A549 (cell line): ENCODE data around the gene ZGLP1. TPM values are rescaled to one million over a fixed set of nuclear protein-coding genes. Genes with fewer than 3 reads are reported as not detected.

ENCODE experiments used
- ATAC-seq, 2 experiments: fragments of 200-7000 bp in 1 of 2; fragments of >200 bp in 1 of 2; cut with Nextera tagmentation in 1 of 2; cut with Tn5 transposase in 1 of 2; 3 replicates each; pipeline versions ENCODE4 v1.8.0 to v1.9.1; 2018 to 2020; ENCODE audit warnings: mild to moderate bottlenecking in 1 of 2, moderate library complexity in 1 of 2
- CTCF ChIA-PET: fragments of 300-600 bp; sonication (Branson Sonifier 250); formaldehyde crosslinking; extraction: SDS; loops from one replicate; lab custom pipeline; 2021; ENCODE audit warnings: antibody characterized with exemption, inconsistent platforms; lab: Yijun Ruan, JAX
- POLR2A ChIA-PET: fragments of 350-600 bp; formaldehyde crosslinking; extraction: SDS; loops from one replicate; lab custom pipeline; 2021; ENCODE audit warnings: antibody characterized with exemption, inconsistent platforms; lab: Yijun Ruan, JAX
- DNase-seq, 2 experiments: peaks; one replicate each; pipeline versions ENCODE4 v3.0.0 to v3.0.0-alpha.2; 2011 to 2016; ENCODE audit warnings: low read depth in 1 of 2, low spot score in 1 of 2
- FAIRE-seq: peaks from 2 replicates; lab custom pipeline; 2011; peaks lifted over from hg19 to GRCh38; lab: Jason Lieb, UNC
- H3K27ac ChIP-seq, 2 experiments: fragments of >200 bp; sonication (Bioruptor Twin); formaldehyde crosslinking; 3 replicates each; pipeline ENCODE4 v1.5.1; 2016 to 2017
- H3K4me1 ChIP-seq: fragments of >200 bp; sonication (Bioruptor Twin); formaldehyde crosslinking; 3 replicates; pipeline ENCODE4 v1.6.1; 2016
- H3K4me2 ChIP-seq: fragments of >200 bp; sonication (Bioruptor Twin); formaldehyde crosslinking; 3 replicates; pipeline ENCODE4 v1.6.1; 2016
- H3K4me3 ChIP-seq: fragments of >200 bp; sonication (Bioruptor Twin); formaldehyde crosslinking; 3 replicates; pipeline ENCODE4 v1.5.1; 2016
- H3K9me3 ChIP-seq: fragments of >200 bp; sonication (Bioruptor Twin); formaldehyde crosslinking; 3 replicates; pipeline ENCODE4 v1.6.1; 2016
- ATOH8 ChIP-seq: fragments of 250-450 bp; sonication (Bioruptor Pico); IDR thresholded peaks from 2 replicates; pipeline ENCODE4 v1.5.0; 2020; ENCODE audit warnings: low read depth, mild to moderate bottlenecking, moderate library complexity
- CHD2 ChIP-seq: fragments of 150-350 bp; IDR thresholded peaks from 2 replicates; pipeline ENCODE4 v1.6.1; 2014; ENCODE audit warnings: low read length; ENCODE audit not compliant: partially characterized antibody
- ESRRA ChIP-seq: fragments of 150-350 bp; IDR thresholded peaks from 2 replicates; pipeline ENCODE4 v1.6.1; 2014; ENCODE audit warnings: mild to moderate bottlenecking, low read length, borderline replicate concordance
- FOSL2 ChIP-seq, 2 experiments: fragments of 450-650 bp in 1 of 2; fragments of >200 bp in 1 of 2; sonication (Bioruptor Twin) in 1 of 2; formaldehyde crosslinking; IDR thresholded peaks; 2 replicates each; pipeline versions ENCODE4 v1.5.0 to v1.6.1; 2016 to 2020; ENCODE audit warnings: mild to moderate bottlenecking in 1 of 2, moderate library complexity in 1 of 2
- HDAC2 ChIP-seq: fragments of 200-600 bp; sonication (generic); IDR thresholded peaks from 2 replicates; pipeline ENCODE4 v1.6.1; 2016
- HES2 ChIP-seq: fragments of >200 bp; sonication (Bioruptor Twin); formaldehyde crosslinking; IDR thresholded peaks from 2 replicates; pipeline ENCODE4 v1.6.1; 2016
- HMGXB4 ChIP-seq: fragments of 250-450 bp; sonication (Bioruptor Pico); IDR thresholded peaks from 2 replicates; pipeline ENCODE4 v1.5.0; 2021; ENCODE audit warnings: mild to moderate bottlenecking, moderate library complexity, borderline replicate concordance
- HOXB13 ChIP-seq: fragments of 250-450 bp; sonication (Bioruptor Pico); IDR thresholded peaks from 2 replicates; pipeline ENCODE4 v1.5.0; 2020; ENCODE audit warnings: low read depth, mild to moderate bottlenecking, moderate library complexity
- JUN ChIP-seq, 2 experiments: fragments of >200 bp; sonication (Bioruptor Twin); formaldehyde crosslinking; IDR thresholded peaks; 2 replicates in 1 of 2; 3 replicates in 1 of 2; pipeline ENCODE4 v1.6.1; 2016 to 2017
- KDM1A ChIP-seq: fragments of 200-600 bp; sonication (generic); IDR thresholded peaks from 2 replicates; pipeline ENCODE4 v1.6.1; 2016; ENCODE audit warnings: low read depth, mild to moderate bottlenecking
- MAFK ChIP-seq: fragments of 450-650 bp; IDR thresholded peaks from 2 replicates; pipeline ENCODE4 v1.6.1; 2014; ENCODE audit not compliant: partially characterized antibody
- NR3C1 ChIP-seq: fragments of >200 bp; sonication (Bioruptor Twin); formaldehyde crosslinking; IDR thresholded peaks from 3 replicates; pipeline ENCODE4 v1.6.1; 2017
- POLR2A ChIP-seq: IDR thresholded peaks from 2 replicates; pipeline ENCODE4 v1.6.1; 2012; ENCODE audit warnings: mild to moderate bottlenecking, low read length
- RCOR1 ChIP-seq: fragments of 150-350 bp; IDR thresholded peaks from 2 replicates; pipeline ENCODE4 v1.6.1; 2014; ENCODE audit warnings: antibody characterized with exemption, low read length, low read depth
- ZC3H11A ChIP-seq: fragments of 450-650 bp; IDR thresholded peaks from 2 replicates; pipeline ENCODE4 v1.6.1; 2014; ENCODE audit warnings: antibody characterized with exemption, mild to moderate bottlenecking
- WGBS: methylation state at CpG from one replicate; pipeline ENCODE4 v1.1.6; 2017; ENCODE audit errors: missing lambda C conversion rate; 5-methylcytosine and 5-hydroxymethylcytosine counted together
- polyA plus RNA-seq, 4 experiments: library from polyadenylated mRNA; depleted of rRNA in 3 of 4; stranded (reverse); fragments of >200 nt; fragmentation: RNase III in 1 of 4; extraction: RNeasy Plus Mini Kit Qiagen cat#74134 plus additional on column Dnase treatment in 1 of 4; gene quantifications; 2 replicates in 3 of 4; 3 replicates in 1 of 4; pipeline ENCODE4 v1.2.3, GENCODE V29; 2011 to 2017
- TF ChIP-seq, protein P1 (sequence below): IDR thresholded peaks from 2 replicates; pipeline ENCODE4 v1.6.1; 2012
- TF ChIP-seq, protein P2 (sequence below): fragments of 150-350 bp; IDR thresholded peaks from 2 replicates; pipeline ENCODE4 v1.6.1; 2014; ENCODE audit warnings: low read depth, mild to moderate bottlenecking, low read length
- TF ChIP-seq, protein P3 (sequence below): fragments of 200-600 bp; sonication (generic); IDR thresholded peaks from 2 replicates; pipeline ENCODE4 v1.6.1; 2016; ENCODE audit warnings: antibody characterized with exemption, mild to moderate bottlenecking, moderate library complexity
- TF ChIP-seq, protein P4 (sequence below): IDR thresholded peaks from 2 replicates; pipeline ENCODE4 v1.6.1; 2012
- TF ChIP-seq, protein P5 (sequence below): IDR thresholded peaks from 2 replicates; pipeline ENCODE4 v1.6.1; 2012; ENCODE audit warnings: low read depth, borderline replicate concordance
- TF ChIP-seq, protein P6 (sequence below): fragments of >200 bp; sonication (Bioruptor Twin); formaldehyde crosslinking; IDR thresholded peaks from 3 replicates; pipeline ENCODE4 v1.5.1; 2016
- TF ChIP-seq, protein P7 (sequence below): fragments of 450-650 bp; IDR thresholded peaks from 2 replicates; pipeline ENCODE4 v1.6.1; 2014; ENCODE audit warnings: antibody characterized with exemption

The ZGLP1 gene
- polyA plus RNA-seq, 2 of the 4 experiments (the other 2 are of a cell fraction), result 0.84 to 1.9 TPM

DNA sequence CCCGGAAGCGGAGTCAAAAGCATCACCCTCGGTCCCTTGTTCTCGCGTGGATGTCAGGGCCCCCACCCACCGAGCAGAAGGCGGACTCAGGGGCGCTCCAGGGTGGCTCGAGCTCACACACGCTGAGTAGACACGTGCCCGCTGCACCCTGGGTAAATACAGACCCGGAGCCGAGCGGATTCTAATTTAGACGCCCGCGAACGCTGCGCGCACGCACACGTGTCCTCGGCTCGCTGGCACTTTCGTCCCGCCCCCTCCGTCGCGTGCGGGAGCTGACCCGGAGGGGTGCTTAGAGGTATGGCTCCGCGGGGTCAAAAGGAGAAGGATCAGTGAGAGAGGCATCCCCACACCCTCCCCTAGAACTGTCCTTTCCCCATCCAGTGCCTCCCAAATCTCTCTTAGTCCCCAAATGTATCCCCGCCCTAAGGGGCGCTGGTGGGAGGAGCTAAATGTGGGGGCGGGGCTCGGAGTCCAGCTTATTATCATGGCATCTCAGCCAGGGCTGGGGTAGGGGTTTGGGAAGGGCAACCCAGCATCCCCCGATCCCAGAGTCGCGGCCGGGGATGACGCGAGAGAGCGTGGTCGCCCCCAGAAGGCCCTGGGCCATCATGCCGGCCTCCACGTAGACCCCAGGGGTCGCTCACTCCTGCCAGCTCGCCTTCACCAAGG, 20.3 kb downstream of the ZGLP1 start:
- no peak for TF ChIP-seq FOSL2 (IDR thresholded peaks at IDR 0.05)
- TF ChIP-seq FOSL2 (CRISPR knock-in tag; IDR thresholded peaks at IDR 0.05), result no peak
- no peak for TF ChIP-seq HOXB13 (CRISPR knock-in tag)
- TF ChIP-seq, protein P1, sequence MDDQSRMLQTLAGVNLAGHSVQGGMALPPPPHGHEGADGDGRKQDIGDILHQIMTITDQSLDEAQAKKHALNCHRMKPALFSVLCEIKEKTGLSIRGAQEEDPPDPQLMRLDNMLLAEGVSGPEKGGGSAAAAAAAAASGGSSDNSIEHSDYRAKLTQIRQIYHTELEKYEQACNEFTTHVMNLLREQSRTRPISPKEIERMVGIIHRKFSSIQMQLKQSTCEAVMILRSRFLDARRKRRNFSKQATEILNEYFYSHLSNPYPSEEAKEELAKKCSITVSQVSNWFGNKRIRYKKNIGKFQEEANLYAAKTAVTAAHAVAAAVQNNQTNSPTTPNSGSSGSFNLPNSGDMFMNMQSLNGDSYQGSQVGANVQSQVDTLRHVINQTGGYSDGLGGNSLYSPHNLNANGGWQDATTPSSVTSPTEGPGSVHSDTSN, result no peak
- TF ChIP-seq, protein P2, sequence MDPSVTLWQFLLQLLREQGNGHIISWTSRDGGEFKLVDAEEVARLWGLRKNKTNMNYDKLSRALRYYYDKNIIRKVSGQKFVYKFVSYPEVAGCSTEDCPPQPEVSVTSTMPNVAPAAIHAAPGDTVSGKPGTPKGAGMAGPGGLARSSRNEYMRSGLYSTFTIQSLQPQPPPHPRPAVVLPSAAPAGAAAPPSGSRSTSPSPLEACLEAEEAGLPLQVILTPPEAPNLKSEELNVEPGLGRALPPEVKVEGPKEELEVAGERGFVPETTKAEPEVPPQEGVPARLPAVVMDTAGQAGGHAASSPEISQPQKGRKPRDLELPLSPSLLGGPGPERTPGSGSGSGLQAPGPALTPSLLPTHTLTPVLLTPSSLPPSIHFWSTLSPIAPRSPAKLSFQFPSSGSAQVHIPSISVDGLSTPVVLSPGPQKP, result no peak
- no peak for TF ChIP-seq RCOR1
- no peak for TF ChIP-seq HES2
- TF ChIP-seq MAFK, result no peak
- no peak for TF ChIP-seq JUN (IDR thresholded peaks at IDR 0.05)
- TF ChIP-seq, protein P3, sequence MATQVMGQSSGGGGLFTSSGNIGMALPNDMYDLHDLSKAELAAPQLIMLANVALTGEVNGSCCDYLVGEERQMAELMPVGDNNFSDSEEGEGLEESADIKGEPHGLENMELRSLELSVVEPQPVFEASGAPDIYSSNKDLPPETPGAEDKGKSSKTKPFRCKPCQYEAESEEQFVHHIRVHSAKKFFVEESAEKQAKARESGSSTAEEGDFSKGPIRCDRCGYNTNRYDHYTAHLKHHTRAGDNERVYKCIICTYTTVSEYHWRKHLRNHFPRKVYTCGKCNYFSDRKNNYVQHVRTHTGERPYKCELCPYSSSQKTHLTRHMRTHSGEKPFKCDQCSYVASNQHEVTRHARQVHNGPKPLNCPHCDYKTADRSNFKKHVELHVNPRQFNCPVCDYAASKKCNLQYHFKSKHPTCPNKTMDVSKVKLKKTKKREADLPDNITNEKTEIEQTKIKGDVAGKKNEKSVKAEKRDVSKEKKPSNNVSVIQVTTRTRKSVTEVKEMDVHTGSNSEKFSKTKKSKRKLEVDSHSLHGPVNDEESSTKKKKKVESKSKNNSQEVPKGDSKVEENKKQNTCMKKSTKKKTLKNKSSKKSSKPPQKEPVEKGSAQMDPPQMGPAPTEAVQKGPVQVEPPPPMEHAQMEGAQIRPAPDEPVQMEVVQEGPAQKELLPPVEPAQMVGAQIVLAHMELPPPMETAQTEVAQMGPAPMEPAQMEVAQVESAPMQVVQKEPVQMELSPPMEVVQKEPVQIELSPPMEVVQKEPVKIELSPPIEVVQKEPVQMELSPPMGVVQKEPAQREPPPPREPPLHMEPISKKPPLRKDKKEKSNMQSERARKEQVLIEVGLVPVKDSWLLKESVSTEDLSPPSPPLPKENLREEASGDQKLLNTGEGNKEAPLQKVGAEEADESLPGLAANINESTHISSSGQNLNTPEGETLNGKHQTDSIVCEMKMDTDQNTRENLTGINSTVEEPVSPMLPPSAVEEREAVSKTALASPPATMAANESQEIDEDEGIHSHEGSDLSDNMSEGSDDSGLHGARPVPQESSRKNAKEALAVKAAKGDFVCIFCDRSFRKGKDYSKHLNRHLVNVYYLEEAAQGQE, result no peak
- no peak for TF ChIP-seq HMGXB4 (CRISPR knock-in tag)
- TF ChIP-seq, protein P4, sequence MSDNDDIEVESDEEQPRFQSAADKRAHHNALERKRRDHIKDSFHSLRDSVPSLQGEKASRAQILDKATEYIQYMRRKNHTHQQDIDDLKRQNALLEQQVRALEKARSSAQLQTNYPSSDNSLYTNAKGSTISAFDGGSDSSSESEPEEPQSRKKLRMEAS, result peak; percentile 90
- TF ChIP-seq CHD2, result no peak
- TF ChIP-seq, protein P5, sequence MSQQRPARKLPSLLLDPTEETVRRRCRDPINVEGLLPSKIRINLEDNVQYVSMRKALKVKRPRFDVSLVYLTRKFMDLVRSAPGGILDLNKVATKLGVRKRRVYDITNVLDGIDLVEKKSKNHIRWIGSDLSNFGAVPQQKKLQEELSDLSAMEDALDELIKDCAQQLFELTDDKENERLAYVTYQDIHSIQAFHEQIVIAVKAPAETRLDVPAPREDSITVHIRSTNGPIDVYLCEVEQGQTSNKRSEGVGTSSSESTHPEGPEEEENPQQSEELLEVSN, result peak; percentile 89
- TF ChIP-seq KDM1A, result no peak
- no peak for TF ChIP-seq ZC3H11A
- TF ChIP-seq, protein P6, sequence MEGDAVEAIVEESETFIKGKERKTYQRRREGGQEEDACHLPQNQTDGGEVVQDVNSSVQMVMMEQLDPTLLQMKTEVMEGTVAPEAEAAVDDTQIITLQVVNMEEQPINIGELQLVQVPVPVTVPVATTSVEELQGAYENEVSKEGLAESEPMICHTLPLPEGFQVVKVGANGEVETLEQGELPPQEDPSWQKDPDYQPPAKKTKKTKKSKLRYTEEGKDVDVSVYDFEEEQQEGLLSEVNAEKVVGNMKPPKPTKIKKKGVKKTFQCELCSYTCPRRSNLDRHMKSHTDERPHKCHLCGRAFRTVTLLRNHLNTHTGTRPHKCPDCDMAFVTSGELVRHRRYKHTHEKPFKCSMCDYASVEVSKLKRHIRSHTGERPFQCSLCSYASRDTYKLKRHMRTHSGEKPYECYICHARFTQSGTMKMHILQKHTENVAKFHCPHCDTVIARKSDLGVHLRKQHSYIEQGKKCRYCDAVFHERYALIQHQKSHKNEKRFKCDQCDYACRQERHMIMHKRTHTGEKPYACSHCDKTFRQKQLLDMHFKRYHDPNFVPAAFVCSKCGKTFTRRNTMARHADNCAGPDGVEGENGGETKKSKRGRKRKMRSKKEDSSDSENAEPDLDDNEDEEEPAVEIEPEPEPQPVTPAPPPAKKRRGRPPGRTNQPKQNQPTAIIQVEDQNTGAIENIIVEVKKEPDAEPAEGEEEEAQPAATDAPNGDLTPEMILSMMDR, result no peak
- TF ChIP-seq HDAC2, result no peak
- no peak for TF ChIP-seq NR3C1
- TF ChIP-seq ESRRA, result no peak
- 0 out of 2 replicates have a peak, but pooled peaks have one; percentile 54 for TF ChIP-seq ATOH8 (CRISPR knock-in tag)
- TF ChIP-seq POLR2A, result no peak
- TF ChIP-seq, protein P7, sequence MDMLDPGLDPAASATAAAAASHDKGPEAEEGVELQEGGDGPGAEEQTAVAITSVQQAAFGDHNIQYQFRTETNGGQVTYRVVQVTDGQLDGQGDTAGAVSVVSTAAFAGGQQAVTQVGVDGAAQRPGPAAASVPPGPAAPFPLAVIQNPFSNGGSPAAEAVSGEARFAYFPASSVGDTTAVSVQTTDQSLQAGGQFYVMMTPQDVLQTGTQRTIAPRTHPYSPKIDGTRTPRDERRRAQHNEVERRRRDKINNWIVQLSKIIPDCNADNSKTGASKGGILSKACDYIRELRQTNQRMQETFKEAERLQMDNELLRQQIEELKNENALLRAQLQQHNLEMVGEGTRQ, result peak; percentile 71
- TF ChIP-seq, all 56 proteins: peak for 4
- Histone ChIP-seq H3K4me3 (peak overlapping the region; percentile 52), H3K9me3 (no peaks in the 10 kb centered on the region), H3K4me2 (peak overlapping the region; percentile 97), H3K27ac (peak overlapping the region; percentile 48 to 81), H3K4me1 (peaks cover 16% of the 10 kb centered on the region)
- peak in 1 of 2 experiments; percentile 71 for DNase-seq
- WGBS, result 2% methylated on average over 19 of the region's 50 CpGs
- CTCF ChIA-PET, result interaction anchor here (0.6 to 1.4 kb wide), 12 partner anchors 18 to 127 kb away, joined by 3 to 7 read pairs (median 3); partner anchors contain the start of gene ICAM1
- ATAC-seq, result peak; percentile 48 to 52
- no peak for FAIRE-seq
- POLR2A ChIA-PET, result interaction anchor here (0.6 to 2.0 kb wide), 6 partner anchors 18 to 183 kb away, joined by 3 to 7 read pairs (median 5); partner anchors contain the start of genes ICAM1, PPAN, RAVER1 and TYK2
